NK-92 treated with Interleukin-12 subunit alpha and Interleukin-12 subunit beta, amount 100 ng/mL, for 24 hours (cell line): ENCODE results near the gene MTA2.
"Not testable (repeated sequence)": the region's sequence is repeated elsewhere in the genome, so short reads cannot be mapped to it uniquely, and the experiment has no call there.

Experiments used
- DNase-seq: peaks from one replicate; lab custom pipeline; 2025; lab: John Stamatoyannopoulos, UW

The MTA2 gene

DNA sequence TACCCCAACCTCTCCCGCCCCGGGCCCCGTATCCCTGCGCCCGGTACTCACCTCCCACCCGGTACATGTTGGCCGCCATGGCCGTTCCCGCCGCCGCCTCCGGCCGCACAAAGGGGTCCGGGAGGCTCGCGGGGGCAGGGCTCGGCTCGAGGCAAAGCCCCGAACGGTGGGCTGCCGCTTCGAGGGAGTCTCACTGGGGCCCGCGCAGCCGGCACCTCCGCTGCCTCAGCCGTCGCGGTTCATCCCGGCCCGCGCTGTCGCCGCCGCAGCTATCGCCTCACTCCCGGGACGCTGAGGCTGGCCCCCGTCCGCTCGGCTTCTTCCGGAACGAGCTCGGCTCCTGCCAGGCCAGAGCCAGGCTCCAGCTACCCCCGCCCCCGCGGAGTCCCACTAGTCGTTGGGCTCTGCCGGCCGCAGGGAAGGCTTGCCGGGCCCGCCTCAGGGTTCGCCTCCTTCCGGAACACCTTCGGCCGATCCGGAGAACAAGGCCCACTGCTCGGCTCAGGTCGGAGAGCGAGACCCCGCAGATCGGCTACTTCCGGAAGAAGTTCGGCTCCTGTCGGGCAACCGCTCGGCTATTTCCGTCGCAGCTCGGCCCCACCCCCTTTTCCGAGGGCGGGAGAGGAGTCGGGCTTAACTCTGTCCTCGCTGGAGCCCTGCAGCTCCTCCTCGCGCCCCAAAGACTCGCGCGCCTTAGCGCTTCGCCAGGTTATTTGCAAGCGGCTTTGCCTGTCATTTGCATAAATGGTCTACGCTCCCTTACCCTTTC is at the start of gene MTA2:
TSS of gene MTA2 (minus strand) at position 494 of the 769 bp plus-strand sequence. CDS start at position 79, 415 bp downstream.
- peak; percentile 98 for DNase-seq

DNA sequence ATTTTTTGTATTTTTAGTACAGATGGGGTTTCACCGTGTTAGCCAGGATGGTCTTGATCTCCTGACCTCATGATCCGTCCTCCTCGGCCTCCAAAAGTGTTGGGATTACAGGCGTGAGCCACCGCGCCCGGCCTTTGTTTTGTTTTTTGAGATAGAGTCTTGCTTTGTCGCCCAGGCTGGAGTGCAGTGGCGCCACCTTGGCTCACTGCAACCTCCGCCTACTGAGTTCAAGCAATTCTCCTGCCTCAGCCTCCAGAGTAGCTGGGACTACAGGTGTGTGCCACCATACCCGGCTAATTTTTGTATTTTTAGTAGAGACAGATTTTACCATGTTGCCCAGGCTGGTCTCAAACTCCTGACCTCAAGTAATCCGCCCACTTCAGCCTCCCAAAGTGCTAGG is 48.6 kb upstream of the MTA2 start:
- DNase-seq: not testable (repeated sequence)

DNA sequence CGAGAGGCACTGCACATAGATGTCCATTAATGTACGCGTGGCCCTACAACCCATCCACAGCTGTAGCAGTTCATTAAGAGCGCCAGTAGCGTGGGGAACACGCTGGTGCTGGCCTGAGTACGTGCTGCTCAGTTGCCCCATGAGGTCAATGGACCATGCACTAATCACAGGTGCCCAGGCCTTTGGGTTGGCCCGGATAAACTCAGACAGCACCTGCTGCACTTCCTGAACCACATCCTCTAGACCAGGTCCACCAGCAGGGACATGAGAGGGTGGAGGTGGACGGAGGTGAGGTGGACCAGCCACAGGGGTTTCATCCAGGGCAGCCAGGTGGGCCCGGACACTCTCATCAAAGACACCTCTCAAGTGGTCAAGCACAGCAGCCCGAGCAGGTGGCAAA is 47.8 kb upstream of the MTA2 start:
- no peak for DNase-seq

DNA sequence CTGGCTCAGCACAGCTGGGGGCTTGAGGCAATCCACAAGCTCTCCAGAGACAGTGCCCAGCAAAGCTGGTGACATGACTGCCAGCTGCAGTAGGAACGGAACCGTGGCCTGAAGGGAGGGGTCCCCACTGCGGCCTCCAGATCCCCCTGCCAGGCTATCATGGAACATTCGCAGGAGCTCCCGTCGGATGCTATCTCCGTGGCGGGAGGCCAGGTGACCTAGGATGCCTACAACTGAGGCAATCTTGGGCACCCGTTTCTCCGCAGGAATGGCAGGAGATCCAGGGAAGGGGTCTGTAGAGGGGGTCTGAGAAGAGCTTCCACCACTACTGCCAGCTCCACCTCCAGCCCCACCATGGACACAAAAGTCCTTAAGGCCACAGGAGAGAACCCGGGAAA is 47.3 kb upstream of the MTA2 start:
- DNase-seq: no peak

DNA sequence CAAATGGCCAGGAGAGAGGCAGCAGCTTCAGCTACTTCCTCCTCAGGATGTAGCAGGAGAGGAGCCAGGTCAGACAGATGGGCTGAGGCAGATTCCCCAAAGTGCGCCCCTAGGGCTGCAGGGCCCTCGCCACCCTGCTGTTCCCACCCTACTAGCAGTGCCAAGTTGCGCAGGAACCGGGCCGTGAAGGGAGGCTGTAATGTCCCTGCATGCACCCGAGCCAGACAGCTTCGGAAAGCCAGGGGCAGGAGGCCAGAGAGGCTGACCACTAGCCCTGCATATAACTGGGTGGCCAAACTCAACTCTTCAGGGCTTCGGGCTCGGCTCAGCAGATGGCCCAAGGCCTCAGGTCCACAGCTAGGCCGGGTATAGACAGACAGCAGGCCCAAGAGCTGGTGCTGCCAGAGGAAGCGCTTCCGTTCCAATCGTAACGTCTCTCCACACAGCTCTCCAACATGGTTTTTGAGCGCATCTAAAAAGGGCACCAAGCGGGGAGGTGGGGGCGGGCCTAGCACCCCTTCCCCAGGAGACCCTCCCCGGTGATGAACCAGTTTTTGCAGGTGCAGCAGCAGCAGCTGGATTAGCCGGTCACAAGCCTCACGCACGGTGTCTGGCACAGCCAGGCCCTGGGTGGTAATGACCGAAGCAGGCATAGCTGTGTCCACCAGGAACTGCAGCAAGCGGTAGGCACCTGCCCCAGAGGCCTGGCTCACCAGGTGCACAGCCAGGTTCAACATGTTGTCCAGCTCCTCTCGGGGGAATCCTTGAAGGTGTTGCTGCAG is 46.7 kb upstream of the MTA2 start:
- DNase-seq: no peak

DNA sequence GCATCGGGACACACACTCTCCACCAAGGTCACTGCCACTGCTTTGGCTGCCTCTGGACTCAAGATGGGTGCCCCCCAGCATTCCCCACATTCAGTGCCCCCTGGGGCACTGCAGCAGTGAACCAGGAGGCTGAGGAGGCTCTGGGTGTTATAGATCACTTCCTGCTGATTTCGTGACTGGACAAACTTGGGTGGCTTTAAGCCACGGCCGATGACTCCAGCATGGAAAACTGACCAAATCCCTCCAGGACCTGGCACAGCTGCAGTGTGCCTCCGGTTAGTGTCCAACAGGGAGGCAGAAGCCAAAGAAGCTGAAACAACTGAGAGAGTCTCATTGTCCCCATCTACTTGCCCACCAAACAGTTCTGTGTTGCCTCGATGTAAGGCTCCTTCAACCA is 45.9 kb upstream of the MTA2 start:
- DNase-seq: no peak

DNA sequence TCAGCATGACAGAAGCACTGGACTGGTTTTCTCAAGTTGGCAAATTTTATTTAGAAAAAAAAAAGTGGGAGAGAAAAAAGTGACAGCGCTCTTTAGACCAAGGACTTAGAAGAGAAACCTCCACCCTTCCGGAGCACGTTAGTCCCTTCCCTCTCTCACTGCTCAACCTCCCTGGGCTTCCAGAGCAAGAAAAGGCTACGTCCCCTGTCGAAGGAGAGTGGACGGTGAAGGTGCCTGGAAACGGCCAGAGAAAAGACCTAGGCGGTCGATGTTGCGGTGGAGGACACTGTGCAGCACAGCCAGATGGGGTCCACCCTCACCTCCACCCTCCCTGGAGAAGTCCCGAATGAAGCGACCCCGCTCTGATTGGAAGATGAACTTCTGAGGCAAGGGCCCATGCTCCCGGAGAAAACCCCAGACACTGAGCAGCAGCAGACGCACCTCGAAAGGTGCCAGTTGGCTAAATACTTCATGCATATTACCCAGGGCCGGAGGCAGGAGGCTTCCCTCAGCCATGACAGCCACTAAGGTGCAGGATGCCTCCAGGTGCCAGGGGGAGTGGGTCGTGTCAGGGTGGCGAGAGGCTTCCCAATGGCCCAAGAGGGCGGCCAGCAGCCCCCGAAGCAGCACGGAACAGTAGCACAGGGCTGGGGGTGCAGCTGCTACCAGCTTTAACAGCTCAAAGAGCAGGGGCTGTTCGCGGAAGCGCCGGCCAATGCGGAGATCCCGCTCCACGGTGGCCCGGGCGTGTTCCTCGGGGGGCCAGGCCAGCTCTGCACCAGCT is 45.4 kb upstream of the MTA2 start:
- DNase-seq: no peak

DNA sequence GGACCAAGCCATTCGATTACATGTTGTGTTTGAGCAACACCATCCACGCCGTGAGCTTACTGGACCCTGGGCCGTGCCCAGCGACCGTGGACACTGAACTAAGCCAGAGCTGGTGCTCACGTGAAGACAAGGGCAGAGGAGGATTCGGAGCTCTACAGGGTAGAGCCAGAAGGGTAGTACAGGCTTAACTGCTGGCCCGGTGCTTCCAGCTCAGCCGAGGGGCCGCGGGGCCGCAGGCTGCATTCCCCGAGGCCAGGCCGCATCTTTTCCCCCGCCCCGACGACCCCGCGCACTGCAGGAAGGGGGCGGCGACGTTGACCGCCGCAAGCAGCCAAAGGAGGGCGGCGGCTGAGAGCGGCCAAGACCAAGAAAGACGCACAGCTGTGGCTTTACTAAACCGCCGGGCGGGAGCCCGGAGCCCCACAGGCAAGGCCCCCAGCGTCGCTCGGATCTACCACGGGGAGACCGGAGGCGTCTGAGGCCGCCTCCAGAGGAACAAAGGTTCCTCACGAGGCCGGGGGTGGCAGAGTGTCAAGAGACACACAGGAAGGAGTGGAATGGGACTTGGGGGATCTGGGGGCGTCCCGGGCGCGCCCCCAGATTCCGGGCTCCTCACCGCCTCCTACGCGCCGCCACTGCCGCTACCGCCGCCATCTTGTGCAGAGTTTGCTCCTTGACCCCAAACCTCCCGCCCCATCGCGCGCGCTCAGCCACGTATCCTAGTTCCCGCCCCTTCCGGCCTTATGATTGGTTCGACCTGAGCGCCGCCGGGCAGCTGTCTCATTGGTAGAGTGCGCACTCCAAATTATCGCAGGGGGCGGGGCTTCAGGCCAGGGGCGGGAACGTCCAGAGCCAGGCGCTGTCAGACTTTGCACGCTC is 44.5 kb upstream of the MTA2 start, which contains the start of gene GANAB:
TSS of gene GANAB (minus strand) at position 668 of the 879 bp plus-strand sequence. CDS start at position 654, 14 bp downstream.
- DNase-seq: peak; percentile 98

DNA sequence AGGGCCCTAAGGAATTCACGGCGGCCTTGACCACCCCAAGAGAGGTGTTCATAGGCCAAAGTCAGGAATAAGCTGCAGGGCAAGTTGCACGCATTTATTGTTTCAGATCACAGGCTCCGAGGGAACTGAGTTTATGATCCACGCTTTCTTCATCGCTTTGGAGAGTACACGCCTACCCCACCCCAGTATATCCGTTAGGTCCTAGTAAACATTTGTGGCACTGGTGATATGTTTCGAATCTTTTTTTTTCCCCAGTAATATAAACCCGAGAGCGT is 43.9 kb upstream of the MTA2 start:
- no peak for DNase-seq

DNA sequence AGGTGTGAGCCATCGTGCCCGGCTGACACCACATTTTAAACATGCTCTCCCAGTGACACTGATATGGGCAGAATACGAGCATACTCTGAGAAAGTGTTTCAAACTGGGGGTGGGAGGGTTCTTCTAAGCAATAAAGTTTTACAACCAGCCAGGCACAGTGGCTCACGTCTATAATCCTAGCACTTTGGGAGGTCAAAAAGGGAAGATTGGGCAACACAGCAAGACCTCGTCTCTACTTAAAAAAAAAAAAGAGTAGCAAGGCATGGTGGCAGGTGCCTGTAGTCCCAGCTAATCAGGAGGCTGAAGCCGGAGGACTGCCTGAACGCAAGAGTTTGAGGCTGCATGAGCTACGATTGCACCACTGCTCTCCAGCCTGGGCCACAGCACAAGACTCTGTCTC is 42.6 kb upstream of the MTA2 start:
- DNase-seq: no peak

DNA sequence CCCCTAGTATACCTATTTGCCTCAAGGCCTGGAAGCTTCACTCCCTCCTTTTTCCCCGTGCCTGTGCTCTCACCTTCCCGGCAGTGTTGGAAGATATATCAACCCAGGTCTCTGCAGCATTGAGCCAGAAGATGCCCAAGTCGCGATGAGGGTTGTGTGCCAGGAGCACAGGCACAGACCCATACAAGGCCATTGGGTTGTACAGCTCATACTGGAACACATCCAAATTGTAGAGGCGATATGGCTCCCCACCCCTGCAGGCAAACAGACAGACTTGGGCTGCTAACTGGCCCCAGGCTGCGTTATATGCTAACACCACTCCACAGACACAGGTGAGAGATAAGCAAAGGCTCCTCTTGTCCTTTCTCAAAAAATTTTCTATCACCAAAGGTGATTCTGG is 30.8 kb upstream of the MTA2 start:
- no peak for DNase-seq

DNA sequence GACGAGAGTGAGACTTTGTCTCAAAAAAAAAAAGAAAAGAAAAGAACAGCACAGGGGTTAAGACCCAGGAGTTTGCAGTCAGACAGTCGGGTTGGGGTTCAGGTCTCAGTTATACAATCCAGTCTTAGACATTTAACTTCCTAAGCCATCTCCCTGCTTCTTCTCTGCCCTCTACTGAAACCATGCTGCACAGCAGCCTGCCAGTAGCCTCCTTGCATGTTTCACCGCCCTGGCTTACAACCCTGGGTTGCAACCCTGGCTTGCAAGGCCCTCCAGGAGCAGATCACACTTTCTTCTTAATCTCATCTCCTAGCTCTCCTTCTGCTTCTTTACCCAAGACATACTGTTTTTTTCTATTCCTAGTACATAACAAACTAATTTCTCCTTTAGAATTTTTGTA is 26.0 kb upstream of the MTA2 start:
- no peak for DNase-seq

DNA sequence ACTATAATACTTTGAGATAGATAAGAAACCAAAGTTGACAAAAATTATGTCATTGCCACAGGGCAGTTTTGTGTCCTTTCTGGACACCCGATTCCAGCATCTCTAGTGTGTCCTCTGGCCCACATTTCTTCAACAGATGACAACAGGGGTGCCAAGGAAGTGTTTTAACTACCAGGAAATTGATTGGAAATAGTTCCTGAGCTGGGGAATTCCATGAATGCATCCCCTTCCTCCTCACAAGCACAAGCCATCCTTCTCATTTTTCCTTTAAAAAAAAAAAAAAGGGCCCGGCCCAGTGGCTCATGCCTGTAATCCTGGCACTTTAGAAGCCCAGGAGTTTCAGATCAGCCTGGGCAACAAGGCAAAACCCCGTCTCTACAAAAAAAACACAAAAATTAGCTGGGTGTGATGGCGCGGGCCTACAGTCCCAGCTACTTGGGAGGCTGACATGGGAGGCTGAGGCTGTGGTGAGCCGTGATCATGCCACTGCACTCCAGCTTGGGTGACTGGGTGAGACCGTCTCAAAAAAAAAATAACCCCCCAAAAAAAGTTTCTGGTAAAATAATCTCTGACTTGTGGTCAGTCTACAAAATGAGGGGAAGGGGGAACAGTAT is 20.9 kb upstream of the MTA2 start:
- no peak for DNase-seq

DNA sequence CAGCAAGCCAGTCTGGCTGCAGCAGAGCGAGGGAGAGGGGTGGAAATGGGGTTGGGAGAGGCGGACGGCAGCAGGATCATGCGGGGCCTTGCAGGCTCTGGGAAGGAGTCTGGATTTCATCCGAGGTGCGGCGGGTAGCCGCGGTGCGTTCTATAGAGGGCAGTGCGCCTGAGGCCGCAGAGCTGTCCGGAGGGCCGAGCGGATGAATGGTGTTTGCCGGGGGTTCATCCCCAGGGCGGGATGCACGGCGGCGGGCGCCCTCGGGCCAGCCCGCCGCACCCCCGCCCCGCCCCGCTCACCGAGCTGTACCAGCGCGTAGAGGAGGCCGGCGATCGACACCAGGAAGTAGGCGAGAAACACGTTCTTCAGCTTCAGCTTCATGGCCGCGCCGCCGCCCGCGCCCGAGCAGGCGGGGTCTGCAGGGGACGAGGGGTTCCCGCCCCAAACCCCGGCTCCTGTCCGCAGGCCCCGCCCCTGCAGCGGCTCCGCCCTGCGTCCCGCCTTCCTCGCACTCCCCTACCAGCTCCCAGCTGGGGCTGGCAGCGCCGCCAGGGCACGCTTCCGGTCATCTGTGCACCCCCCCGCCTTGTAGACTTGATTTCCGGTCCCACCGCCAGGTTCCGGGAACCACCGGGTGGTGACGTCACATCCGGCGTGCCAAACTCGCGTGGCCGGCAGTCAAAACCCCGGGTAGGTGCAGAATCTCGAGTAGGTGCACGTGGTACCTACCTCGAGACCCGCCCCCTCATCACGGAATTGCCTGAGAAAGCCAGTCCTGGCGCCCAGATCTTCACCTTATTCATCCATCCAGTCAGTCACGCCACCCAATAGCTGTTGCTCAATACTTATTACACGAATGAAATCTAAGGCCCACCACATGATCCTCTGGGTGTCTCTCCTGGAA is 20.2 kb upstream of the MTA2 start, which contains the start of gene B3GAT3:
TSS of gene B3GAT3 (minus strand) at position 420 of the 904 bp plus-strand sequence. CDS start at position 381, 39 bp downstream.
- peak; percentile 99 for DNase-seq

DNA sequence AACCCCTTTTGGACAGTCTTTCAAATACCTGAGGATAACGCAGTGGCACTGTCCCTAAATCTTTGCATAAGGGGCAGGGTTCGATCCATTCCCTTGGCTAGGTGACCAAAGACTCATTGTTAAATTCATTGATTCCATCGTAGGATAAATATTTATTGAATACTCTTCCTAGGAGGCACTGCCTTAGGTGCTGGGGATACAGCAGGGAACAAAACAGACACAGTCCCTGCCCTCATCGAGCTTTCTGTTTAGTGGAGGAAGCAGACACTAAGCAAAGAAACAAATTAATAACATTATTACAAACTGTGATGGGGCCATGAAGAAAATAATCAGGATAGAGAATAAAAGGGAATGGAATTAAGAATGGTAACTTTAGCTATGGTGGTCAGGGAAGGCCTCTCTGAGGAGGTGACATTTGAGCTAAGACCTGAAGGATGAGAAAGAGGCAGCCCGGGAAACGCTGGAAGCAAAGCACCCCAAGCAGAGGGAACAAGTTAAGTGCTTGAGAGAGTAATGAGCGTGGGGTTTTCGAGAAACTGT is 19.4 kb upstream of the MTA2 start:
- no peak for DNase-seq

DNA sequence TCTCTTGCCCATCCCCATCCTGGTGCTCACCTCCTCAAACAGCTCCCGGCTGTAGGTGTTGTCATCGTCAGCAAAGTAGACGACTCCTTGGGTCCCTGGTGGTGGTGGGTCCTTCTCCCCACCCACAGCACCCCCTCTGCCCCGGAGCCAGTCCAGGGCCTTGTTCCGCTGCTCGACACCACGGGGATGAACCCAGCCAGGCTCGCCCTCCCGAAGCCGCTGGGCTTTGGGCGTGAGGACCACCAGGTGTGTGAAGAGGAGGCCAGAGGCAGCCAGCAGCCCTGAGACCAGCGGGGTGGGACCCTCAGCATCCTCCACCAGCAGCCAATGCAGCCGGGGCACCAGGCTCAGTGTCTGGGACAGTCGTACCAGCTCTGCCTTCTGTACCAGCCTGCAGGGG is 15.3 kb upstream of the MTA2 start:
- DNase-seq: not testable (repeated sequence)

DNA sequence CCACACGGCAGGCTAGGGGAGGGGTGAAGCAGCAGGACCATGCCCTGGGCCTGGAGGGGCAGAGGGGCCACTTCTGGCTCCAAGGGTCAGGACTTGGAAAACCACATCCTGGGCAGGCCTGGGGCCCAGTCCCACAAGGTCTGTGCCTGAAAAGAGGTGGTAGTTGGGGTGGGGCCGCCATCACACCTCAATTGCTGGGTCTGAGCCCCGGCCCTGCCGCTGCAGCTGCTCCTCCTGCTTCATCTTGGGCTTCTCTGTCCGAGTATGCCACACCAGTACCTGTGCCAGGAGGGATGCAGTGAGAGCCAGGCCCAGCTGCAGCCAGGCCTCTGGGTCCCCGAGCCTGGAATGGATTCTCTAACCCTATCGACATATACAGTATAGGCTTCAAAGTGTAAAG is 13.9 kb upstream of the MTA2 start:
- DNase-seq: no peak

DNA sequence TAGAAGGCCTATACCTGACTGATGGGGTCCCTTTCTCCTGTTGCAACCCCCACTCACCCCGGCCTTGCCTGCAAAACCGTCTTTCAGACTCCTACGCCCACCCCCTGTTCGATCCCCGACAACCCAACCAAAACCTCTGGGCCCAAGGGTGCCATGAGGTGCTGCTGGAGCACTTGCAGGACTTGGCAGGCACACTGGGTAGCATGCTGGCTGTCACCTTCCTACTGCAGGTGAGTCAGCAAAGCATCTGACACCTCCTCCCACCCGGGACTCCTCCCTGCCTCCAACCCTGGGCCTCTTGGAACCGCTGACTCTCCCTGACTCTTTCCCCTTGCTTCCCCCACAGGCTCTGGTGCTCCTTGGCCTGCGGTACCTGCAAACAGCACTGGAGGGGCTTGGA is 12.6 kb upstream of the MTA2 start:
- DNase-seq: peak; percentile 35

DNA sequence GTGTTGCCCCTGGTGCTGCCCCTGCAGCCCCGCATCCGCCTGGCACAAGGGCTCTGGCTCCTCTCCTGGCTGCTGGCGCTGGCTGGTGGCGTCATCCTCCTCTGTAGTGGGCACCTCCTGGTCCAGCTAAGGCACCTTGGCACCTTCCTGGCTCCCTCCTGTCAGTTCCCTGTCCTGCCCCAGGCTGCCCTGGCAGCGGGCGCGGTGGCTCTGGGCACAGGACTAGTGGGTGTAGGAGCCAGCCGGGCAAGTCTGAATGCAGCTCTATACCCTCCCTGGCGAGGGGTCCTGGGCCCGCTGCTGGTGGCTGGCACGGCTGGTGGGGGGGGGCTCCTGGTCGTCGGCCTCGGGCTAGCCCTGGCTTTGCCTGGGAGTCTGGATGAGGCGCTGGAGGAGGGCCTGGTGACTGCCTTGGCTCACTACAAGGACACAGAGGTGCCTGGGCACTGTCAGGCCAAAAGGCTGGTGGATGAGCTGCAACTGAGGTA is 11.7 kb upstream of the MTA2 start:
- no peak for DNase-seq
